ENCODE results near the gene TTC7B. TPM values are rescaled to one million over a fixed set of nuclear protein-coding genes. Genes with fewer than 3 reads are reported as not detected.
A peak's percentile ranks its signal among the peaks of the same experiment; 100 is the strongest.

Gene TTC7B
- polyA plus RNA-seq, 1 donor from 2014 or later: 0.89 TPM

DNA sequence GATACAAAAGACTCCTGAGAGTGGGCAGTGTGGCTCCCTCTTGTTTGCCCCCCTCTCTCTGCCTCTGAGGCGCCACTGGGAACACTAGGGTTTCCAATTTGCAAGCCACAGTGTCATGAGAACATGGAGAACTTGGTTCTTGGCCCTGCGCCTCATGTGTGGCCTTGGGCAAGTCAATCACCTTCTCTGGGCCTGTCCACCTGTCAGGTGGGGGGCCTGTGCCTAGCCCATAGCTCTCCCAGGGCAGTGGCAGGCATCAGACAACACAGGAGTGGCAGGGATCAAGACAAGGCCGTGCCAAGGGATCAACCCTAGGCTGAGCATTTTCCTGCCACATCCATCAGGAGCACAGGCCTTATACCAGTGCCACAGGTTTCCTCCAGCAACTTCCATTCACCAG is 234.1 kb downstream of the TTC7B start:
- Mint-ChIP-seq H3K27ac (no peak overlapping the region), H3K4me1 (no peaks in the 10 kb centered on the region), H3K27me3 (no peaks in the 10 kb centered on the region), H3K9me3 (no peaks in the 10 kb centered on the region), H3K4me3 (no peak overlapping the region), H3K36me3 (no peaks in the 10 kb centered on the region)

DNA sequence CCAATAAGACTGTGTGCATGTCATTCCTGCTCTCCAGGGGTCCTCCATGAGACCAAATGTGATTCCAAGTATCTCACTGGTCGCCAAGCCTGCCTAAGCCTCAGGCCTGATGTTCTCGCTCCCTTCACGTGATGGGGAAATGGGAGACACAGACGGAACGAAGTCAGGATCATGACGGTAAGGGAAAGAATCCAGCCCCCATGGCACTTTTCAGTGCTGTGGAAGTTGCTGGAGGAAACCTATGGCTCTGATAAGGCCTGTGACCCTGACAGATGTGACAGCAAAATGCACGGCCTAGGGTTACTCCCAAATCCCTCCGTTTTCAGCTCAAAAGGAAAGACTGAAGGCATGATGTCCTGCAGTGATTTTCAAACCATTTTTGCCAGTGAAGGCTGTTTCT is 234.5 kb downstream of the TTC7B start:
- H3K27ac Mint-ChIP-seq: peak overlapping the region in 1 of 3 donors; percentile 23
- no peaks in the 10 kb centered on the region for H3K36me3 Mint-ChIP-seq
- H3K4me3 Mint-ChIP-seq: no peak overlapping the region
- H3K9me3 Mint-ChIP-seq: no peaks in the 10 kb centered on the region
- no peaks in the 10 kb centered on the region for H3K27me3 Mint-ChIP-seq
- no peaks in the 10 kb centered on the region for H3K4me1 Mint-ChIP-seq

DNA sequence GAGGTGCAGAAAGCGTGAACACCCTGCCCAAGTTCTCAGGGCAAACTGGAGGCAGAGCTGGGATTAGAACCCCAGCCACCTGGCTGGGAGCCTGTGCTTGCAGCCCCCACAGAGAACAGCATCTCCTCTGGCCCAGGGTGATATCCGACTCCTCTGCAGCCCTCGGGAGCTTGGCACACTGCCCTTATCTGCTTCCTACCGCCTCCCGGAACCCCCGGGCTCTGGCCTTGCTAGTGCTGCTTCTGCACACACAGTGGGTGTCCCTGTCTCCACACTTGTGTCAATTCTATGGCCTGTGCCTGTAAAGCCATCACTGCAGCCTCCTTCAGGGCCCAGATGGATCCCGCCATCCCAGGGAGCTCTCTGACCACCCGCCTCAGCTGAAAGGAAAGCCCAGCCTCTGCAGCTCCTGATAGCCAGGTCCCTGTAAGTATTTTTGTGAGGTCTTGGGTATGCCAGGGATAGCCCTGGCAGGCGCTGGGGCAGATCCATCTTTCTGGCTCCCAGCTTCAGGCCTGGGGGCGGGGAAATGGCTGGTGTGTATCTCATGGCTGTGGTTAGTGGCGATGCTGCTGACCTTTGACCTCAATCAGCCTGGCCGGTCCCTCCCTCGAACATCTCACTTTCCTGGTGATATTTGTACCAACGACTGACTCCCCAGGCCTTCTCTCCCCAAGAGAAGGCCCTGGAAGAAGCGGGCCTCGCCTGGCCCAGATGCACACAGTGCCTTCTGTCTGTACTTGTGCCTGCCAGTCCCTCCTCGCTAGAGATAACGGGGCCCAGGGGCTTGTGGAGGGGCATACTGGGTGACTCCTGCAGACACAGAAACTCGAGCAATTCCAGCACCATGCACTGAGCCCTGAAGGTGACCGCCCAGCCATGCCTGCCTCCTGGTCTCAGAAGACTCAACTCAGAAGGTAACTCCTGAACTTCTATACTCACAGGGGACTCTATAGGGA is 235.6 kb downstream of the TTC7B start:
- no peaks in the 10 kb centered on the region for H3K36me3 Mint-ChIP-seq
- H3K4me1 Mint-ChIP-seq: no peaks in the 10 kb centered on the region

DNA sequence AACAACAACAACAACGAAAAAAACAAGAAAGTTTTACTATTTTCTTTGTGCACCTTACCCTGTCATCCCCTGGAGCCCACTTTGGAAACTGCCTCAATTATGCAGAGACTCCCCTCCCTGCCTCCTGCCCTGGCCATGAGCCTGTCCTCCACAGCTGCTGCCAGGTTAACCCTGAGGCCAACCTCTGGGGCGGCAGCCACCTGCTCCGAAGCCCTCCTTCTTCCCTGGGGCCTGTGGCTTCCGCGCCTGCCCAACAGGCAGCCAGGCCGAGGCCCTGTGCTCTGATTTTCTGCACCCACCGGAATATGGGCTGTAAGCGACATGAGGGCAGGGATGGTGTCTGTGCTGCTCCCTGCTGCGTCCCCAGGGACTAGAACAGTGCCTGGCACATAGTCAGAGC is 236.4 kb downstream of the TTC7B start:
- H3K4me3 Mint-ChIP-seq: no peak overlapping the region
- H3K9me3 Mint-ChIP-seq: no peaks in the 10 kb centered on the region
- H3K27me3 Mint-ChIP-seq: no peaks in the 10 kb centered on the region
- H3K36me3 Mint-ChIP-seq: no peaks in the 10 kb centered on the region
- no peak overlapping the region for H3K27ac Mint-ChIP-seq
- H3K4me1 Mint-ChIP-seq: no peaks in the 10 kb centered on the region

More for the DNA sequence above, 235.6 kb downstream of the TTC7B start:
- Mint-ChIP-seq H3K4me3 (no peak overlapping the region), H3K27me3 (no peaks in the 10 kb centered on the region), H3K9me3 (no peaks in the 10 kb centered on the region), H3K27ac (no peak overlapping the region)

DNA sequence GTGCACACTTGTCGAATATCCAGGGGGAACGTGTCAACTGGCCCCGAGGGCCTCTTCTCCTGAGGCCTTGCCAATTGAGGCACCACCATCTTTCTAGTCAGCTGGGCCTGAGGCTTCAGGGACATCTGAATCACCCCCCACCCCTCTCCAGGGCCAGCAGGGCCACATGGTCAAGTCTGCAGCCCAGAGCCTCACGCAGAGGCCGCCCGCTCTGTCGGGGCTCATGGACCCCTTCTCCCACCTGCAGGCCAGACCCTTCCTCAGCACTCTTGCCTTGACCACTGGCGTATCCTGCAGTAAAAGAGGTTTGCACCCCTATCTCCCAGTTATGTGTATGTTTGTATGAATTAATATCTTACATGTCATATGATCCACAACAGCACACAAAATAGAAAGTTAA is 237.1 kb downstream of the TTC7B start:
- H3K4me1 Mint-ChIP-seq: no peaks in the 10 kb centered on the region
- no peaks in the 10 kb centered on the region for H3K9me3 Mint-ChIP-seq
- no peaks in the 10 kb centered on the region for H3K27me3 Mint-ChIP-seq
- H3K27ac Mint-ChIP-seq: no peak overlapping the region
- no peaks in the 10 kb centered on the region for H3K36me3 Mint-ChIP-seq
- no peak overlapping the region for H3K4me3 Mint-ChIP-seq

DNA sequence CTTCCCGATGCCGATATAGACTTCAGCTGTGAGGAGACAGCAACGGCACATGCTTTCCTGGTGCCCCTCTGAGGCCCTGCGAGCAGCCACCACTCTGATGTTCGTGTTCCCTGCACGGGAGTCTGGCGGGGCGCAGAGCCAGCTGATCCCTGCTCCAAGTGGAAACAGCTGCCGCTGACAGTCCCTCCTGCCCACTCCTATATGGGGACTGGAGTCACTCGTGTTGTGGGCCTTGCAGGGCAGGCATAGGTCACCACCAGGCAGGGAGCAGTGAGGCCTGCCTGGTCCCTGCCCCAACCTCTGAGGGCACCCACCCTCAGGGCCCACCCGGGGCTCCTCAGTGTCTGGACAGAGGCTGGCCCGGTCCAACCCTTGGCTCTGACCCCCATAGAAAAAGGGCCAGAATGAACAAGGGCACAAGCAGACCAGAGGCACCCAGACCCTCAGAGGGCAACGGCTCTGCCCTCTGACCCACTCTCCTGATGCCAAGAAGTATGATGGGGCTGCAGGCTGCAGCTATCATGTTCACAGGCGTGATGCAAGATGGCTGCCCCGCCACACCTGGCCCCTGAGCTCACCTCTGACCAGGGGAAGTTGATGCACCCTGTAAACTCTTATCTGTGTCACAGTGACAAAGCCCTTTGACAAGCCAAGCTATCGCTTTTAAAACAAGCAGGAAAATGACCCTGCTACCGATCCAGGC is 237.8 kb downstream of the TTC7B start:
- H3K4me1 Mint-ChIP-seq: peaks cover 0 to 3% (median 1%) of the 10 kb centered on the region in 3 donors
- H3K36me3 Mint-ChIP-seq: no peaks in the 10 kb centered on the region
- no peak overlapping the region for H3K4me3 Mint-ChIP-seq
- no peaks in the 10 kb centered on the region for H3K27me3 Mint-ChIP-seq
- H3K27ac Mint-ChIP-seq: no peak overlapping the region
- no peaks in the 10 kb centered on the region for H3K9me3 Mint-ChIP-seq

DNA sequence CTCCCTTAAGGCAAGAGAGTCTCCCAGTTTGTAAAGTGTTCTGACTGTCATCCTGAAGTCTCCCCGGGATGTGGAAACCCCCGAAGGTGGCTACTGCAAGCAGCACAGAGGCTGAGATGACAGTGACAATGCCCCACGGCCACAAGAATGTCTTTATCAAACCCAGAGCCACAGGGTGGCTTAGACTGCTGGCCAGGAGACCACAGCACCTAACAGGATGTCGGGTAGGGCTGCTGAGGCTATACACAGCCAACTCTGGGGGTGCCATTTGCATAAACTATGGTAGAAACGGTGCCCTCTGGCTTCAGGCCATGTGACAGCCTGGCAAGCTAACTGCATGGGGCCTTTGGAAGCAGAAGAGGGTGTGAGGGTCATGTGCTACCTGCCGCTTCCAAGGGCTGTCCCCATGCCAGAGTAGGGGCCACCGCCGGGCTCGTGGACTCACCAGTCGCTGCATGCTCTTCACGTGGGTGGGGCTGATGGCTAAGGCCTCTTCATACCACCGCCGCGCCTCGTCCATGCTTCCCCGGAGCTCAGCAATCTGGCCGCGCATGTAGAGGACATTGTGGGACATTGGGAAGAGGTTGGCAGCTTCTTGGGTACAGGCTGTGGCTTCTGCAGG is 238.5 kb downstream of the TTC7B start:
- H3K4me3 Mint-ChIP-seq: no peak overlapping the region
- H3K27me3 Mint-ChIP-seq: no peaks in the 10 kb centered on the region
- H3K27ac Mint-ChIP-seq: no peak overlapping the region
- no peaks in the 10 kb centered on the region for H3K9me3 Mint-ChIP-seq
- peaks cover 0 to 3% (median 1%) of the 10 kb centered on the region in 3 donors for H3K4me1 Mint-ChIP-seq
- no peaks in the 10 kb centered on the region for H3K36me3 Mint-ChIP-seq

DNA sequence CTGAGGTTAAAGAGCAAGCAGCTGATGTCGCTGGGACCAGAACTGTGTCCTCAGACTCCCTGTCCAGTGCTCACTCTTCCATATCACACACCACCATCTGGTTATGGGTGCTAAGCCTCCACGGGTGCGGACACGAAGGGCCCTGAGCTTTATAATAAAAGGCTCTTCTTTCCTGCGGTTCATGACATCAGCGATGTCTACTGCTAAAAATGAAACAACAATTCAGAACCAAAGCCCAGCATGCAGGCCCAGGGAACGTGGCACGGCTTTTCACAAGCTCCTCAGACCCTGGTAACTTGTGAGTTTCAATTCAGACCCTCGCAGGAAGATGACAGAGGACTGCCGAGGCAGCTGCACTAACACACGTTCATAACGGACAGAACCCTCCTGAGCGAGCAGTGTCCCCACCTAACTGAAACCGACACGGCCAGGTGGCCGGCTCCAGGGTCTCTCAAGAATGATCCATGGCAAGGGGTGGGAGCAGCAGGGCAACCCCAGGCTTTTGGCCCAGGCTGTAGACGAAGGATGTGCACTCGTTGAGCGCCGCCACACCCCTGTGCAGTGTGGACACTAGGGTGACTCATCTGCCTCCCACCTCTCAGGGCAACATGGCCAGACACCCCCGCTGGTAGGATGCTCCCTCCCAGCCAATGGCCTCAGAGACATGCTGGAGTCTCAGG is 239.1 kb downstream of the TTC7B start:
- Mint-ChIP-seq H3K4me3 (no peak overlapping the region), H3K27ac (no peak overlapping the region), H3K9me3 (no peaks in the 10 kb centered on the region), H3K27me3 (no peaks in the 10 kb centered on the region), H3K36me3 (no peaks in the 10 kb centered on the region), H3K4me1 (peaks cover 0 to 3% (median 1%) of the 10 kb centered on the region in 3 donors)

DNA sequence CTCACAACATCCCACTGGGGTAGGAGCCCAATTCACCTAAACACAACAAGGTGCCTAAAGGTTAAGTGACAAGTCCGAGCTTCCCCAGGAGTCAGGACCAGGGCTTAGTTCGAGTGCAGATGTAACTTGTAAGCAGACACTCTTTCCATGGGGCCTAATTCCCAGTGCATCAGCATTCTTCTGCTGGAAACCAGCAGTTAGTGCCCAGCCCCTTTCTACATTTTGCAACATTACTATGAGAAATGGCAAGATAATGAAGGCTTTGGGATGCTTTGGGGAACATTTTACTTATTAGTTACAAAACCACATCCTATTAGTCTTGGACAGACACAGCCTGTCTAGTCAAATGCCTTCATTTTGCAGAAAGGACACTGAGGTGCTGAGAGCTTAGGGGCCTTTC is 239.6 kb downstream of the TTC7B start:
- no peak overlapping the region for H3K27ac Mint-ChIP-seq
- H3K4me3 Mint-ChIP-seq: no peak overlapping the region
- no peaks in the 10 kb centered on the region for H3K27me3 Mint-ChIP-seq
- no peaks in the 10 kb centered on the region for H3K36me3 Mint-ChIP-seq
- no peaks in the 10 kb centered on the region for H3K9me3 Mint-ChIP-seq
- H3K4me1 Mint-ChIP-seq: peaks cover 0 to 3% (median 1%) of the 10 kb centered on the region in 3 donors

DNA sequence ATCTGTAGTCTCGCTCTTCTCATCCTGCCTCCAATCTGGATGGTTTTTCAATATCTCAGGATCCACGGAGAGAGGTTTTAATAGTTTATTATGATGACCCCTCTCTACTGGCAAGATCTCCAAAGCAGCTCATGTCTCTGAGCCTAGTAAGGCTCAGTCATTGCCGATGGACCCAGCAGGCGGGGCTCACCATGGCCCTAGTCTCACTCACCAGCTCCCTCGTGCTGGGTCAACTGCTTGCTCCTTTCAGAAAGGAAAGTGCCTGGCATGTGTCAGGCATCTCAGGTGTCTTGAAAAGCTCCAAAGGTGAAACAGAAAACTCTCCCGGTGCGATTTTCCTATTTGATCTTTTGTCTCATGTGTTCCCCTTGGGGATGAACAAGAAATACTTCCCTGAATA is 240.4 kb downstream of the TTC7B start:
- no peak overlapping the region for H3K27ac Mint-ChIP-seq

DNA sequence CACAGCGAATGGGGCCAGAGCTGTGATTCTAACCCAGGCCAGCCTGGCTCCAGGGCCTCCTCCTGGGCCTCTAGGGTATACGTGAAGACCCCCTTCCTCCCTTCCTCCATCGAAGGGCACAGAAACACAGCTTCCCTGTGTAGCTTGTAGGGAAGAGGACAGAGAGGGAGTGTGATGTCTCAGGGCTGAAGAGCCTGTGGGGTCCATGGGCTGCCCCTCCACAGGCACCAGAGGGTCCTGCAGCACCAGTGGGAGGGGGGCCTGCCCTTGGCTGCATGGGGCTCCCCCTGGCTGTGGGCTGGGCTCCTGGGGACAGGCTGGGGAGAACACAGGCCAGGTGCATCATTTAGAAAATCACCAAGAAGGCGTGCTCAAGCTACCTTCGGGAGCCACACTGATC is 240.9 kb downstream of the TTC7B start:
- Mint-ChIP-seq H3K36me3 (no peaks in the 10 kb centered on the region), H3K9me3 (no peaks in the 10 kb centered on the region), H3K4me3 (no peak overlapping the region), H3K27me3 (no peaks in the 10 kb centered on the region), H3K4me1 (peaks cover 0 to 3% (median 1%) of the 10 kb centered on the region in 3 donors), H3K27ac (no peak overlapping the region)

More for the DNA sequence above, 240.4 kb downstream of the TTC7B start:
- H3K4me1 Mint-ChIP-seq: peaks cover 0 to 3% (median 1%) of the 10 kb centered on the region in 3 donors
- H3K36me3 Mint-ChIP-seq: no peaks in the 10 kb centered on the region
- no peaks in the 10 kb centered on the region for H3K27me3 Mint-ChIP-seq
- H3K4me3 Mint-ChIP-seq: no peak overlapping the region
- H3K9me3 Mint-ChIP-seq: no peaks in the 10 kb centered on the region

DNA sequence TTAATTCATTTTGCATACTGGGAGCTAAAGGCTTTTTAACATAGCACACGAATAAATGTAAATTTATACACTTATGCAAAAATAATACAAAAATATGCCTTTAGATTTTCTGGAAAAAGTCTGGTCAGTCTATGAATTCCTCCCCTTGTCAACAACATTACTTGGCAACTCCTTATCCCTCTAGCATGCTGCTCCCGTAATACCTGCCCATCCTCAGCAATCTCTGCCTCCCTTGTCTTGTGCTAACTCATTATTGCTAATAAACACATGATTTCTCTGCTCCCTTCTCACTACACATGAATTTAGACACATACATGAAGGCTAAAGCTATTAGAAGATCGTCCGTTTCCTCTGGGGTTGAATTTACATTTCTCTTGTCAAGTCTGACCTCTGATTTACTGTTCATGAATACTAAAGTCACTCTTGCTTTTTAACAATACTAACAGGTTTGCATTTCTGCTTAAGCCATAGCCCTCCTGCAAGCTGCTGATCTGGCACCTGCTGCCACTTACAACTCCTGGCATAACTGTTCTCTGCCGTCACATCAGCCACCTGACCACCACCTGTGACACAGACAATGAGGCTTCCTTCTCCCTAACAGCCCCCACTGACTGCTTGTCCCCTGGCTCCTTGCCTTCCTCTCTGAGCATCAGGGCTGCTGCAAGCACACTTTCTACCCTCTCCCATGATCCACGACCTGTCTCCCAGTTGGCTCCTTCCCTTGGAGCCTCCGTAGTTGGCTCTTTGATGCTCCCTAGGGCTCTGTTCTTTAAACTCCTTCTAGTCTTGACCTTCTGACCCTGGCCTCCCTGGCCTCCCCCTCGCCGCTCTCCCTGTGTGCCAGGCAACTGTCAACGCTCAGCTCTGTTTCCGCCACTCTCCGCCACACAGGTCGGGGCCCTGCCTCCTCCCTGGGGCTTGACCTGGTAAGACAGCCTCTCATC is 241.8 kb downstream of the TTC7B start:
- Mint-ChIP-seq H3K27ac (no peak overlapping the region), H3K4me1 (peaks cover 0 to 3% (median 1%) of the 10 kb centered on the region in 3 donors), H3K36me3 (no peaks in the 10 kb centered on the region), H3K27me3 (no peaks in the 10 kb centered on the region), H3K4me3 (no peak overlapping the region), H3K9me3 (no peaks in the 10 kb centered on the region)

DNA sequence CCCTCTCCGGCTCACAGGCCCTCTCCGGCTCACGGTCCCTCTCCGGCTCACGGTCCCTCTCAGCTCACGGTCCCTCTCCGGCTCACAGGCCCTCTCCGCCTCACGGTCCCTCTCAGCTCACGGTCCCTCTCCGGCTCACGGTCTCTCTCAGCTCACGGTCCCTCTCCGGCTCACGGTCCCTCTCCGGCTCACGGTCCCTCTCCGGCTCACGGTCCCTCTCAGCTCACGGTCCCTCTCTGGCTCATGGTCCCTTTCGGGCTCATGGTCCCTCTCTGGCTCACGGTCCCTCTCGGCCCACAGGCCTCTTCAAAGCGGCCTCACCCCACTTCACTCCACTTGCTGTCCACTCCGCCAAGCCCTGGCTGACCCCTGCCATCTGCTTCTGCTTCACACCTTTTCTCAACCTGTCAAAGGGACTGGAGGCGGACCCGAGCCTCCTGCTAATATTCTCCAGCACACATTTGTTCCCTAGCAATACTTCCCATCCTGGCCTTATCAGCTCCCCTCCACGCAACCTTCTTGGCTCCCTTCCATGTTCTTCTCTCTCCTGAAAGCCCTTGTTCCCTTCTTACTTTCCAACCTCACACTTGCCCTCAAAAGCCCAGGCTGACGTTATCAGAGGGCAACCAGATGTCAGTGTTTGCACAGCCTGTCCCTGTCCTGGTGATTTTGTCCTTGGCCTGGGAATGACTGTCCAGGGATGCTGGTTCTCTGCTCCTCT is 242.7 kb downstream of the TTC7B start:
- H3K4me3 Mint-ChIP-seq: no peak overlapping the region
- H3K27me3 Mint-ChIP-seq: no peaks in the 10 kb centered on the region
- H3K9me3 Mint-ChIP-seq: no peaks in the 10 kb centered on the region
- H3K27ac Mint-ChIP-seq: no peak overlapping the region
- peaks cover 0 to 3% (median 1%) of the 10 kb centered on the region in 3 donors for H3K4me1 Mint-ChIP-seq
- H3K36me3 Mint-ChIP-seq: no peaks in the 10 kb centered on the region
